IPS-20b (cell line): ENCODE measurements around the gene REXO1.

Source experiments
- H3K27ac ChIP-seq: one replicate; pipeline ENCODE4 v1.5.1; 2013; ENCODE audit warnings: low read length
- H3K27me3 ChIP-seq: 2 replicates; pipeline ENCODE4 v1.6.1; 2013; ENCODE audit warnings: mild to moderate bottlenecking, low read length, inconsistent platforms; ENCODE audit not compliant: insufficient read depth
- H3K36me3 ChIP-seq: 2 replicates; pipeline ENCODE4 v1.6.1; 2013; ENCODE audit warnings: low read depth, mild to moderate bottlenecking, inconsistent platforms, low read length, moderate library complexity; ENCODE audit not compliant: insufficient read depth
- H3K4me1 ChIP-seq: 2 replicates; pipeline ENCODE4 v1.6.1; 2013; ENCODE audit warnings: mild to moderate bottlenecking, control low read depth, inconsistent platforms, low read length, moderate library complexity; ENCODE audit not compliant: insufficient read depth
- H3K4me3 ChIP-seq: 2 replicates; pipeline ENCODE4 v1.5.1; 2013; ENCODE audit warnings: mild to moderate bottlenecking, low read length, inconsistent platforms
- H3K9ac ChIP-seq: 2 replicates; pipeline ENCODE4 v1.6.1; 2013; ENCODE audit warnings: low read depth, mild to moderate bottlenecking, inconsistent platforms, low read length, moderate library complexity
- H3K9me3 ChIP-seq: 2 replicates; pipeline ENCODE4 v1.6.1; 2013; ENCODE audit warnings: mild to moderate bottlenecking, low read depth, low read length, inconsistent platforms; ENCODE audit not compliant: insufficient read depth

Gene REXO1

DNA sequence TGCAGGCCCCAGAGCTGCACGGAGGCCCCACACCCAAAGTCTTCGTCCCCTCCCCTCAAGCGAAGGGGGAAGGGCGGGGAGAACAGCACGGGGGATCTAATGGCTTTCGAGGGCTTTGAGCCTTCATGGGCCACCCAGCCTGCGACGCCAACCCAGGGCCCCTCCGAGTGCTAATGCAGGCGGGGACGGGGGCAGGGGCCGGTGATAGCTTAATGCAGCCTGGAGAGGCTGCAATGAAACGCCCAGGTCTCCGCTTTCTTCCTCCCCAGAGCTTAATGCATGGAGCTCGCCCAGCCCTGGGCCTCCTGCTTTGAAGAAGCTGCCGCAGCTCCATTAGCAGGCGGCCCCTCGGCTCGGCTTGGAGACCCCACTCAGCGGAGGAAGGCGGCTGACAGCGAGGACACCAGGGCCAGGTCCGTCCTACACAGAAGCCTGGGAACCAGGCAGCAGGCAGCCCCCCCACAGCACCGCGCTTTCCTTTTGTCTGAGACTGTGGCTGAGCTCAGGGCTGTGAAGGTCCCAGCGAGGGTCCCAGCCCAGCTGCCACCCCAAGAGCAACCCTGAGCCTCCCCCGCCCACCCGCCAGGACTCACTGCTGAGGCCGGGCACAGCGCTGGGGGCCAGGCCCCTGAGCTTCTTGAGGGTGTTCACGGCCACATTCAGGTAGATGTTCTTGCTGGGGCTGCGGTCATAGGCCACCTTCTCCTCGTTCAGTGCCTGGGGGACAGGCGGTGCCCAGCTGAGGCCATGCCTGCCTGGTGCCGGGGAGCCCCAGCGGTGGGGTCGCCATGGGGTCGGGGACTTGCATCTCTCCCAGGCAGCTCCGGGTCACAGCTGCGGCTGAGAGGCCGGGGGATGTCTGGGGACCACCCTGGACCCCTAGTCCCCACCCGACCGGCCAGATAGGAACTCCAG, 28.7 kb downstream of the REXO1 start:
- no peaks in the 10 kb centered on the region for H3K27me3 ChIP-seq
- H3K4me3 ChIP-seq, result no peak overlapping the region
- H3K9ac ChIP-seq, result no peak overlapping the region
- no peaks in the 10 kb centered on the region for H3K9me3 ChIP-seq
- peaks cover 54% of the 10 kb centered on the region for H3K36me3 ChIP-seq
- H3K27ac ChIP-seq, result no peak overlapping the region
- no peaks in the 10 kb centered on the region for H3K4me1 ChIP-seq

DNA sequence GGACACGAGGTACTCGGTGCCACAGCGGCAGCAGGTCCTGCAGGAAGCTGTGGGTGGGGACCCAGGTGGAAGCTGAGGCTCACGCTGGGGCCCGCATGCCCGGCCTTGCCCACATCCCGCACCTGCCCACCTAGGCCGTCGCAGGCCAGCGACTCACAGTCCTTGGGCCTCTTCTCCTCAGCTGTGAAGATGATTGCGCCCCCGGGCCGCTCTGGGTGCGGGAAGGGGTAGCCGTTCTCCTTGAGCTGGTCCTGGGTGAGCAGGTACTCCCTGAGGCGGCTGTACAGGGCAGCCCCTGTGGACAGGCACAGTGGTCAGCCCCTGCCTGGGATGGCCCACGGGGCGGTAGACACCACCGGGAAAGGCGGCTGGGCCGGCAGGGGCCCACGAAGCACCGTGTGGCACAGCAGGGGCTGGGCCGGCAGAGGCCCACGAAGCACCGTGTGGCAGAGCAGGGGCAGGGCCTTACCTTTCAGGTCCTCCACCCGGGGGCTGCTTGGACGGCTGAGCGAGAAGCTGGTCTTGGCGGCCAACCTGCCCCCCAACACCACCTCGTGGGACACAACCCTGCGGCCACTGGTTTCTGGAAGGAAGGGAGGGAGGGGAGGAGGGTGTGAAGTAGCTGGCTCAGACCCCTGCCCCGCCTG, 29.6 kb downstream of the REXO1 start:
- Histone ChIP-seq H3K27me3 (no peaks in the 10 kb centered on the region), H3K4me3 (no peak overlapping the region), H3K9me3 (no peaks in the 10 kb centered on the region), H3K4me1 (no peaks in the 10 kb centered on the region), H3K9ac (no peak overlapping the region), H3K27ac (no peak overlapping the region), H3K36me3 (peaks cover 47% of the 10 kb centered on the region)

DNA sequence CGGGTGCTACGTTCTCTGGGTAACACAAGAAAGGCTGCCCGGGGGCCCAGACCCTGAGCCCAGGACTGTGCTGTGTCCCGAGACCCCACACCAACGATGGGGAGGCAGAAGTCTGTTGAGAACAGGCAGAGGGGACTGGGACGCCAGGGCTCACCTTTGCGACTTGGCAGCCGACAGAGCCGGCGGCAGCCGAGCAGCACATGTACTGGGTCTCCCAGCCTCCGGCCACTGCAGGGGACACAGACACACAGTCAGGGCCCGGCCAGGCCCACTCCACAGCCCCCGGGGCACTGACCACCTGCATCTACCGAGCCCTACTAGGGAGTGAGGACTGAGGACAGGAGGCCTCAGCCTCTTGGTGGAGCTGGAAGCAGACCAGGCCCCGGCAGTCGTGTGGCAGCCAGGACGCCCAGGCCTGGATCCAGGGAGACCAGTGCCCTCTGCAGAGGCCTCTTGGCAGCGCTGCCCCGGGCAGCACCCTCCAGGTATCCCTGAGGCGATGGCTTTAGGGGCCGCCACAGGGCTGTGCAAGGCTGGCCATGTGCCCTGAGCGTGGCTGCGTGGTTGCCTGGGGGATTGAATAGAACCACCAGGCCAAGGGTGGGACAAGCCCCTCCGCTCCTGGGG, 30.6 kb downstream of the REXO1 start:
- H3K36me3 ChIP-seq, result peaks cover 45% of the 10 kb centered on the region
- no peak overlapping the region for H3K4me3 ChIP-seq
- H3K9ac ChIP-seq, result no peak overlapping the region
- no peaks in the 10 kb centered on the region for H3K27me3 ChIP-seq
- H3K4me1 ChIP-seq, result no peaks in the 10 kb centered on the region
- H3K9me3 ChIP-seq, result no peaks in the 10 kb centered on the region
- H3K27ac ChIP-seq, result no peak overlapping the region

DNA sequence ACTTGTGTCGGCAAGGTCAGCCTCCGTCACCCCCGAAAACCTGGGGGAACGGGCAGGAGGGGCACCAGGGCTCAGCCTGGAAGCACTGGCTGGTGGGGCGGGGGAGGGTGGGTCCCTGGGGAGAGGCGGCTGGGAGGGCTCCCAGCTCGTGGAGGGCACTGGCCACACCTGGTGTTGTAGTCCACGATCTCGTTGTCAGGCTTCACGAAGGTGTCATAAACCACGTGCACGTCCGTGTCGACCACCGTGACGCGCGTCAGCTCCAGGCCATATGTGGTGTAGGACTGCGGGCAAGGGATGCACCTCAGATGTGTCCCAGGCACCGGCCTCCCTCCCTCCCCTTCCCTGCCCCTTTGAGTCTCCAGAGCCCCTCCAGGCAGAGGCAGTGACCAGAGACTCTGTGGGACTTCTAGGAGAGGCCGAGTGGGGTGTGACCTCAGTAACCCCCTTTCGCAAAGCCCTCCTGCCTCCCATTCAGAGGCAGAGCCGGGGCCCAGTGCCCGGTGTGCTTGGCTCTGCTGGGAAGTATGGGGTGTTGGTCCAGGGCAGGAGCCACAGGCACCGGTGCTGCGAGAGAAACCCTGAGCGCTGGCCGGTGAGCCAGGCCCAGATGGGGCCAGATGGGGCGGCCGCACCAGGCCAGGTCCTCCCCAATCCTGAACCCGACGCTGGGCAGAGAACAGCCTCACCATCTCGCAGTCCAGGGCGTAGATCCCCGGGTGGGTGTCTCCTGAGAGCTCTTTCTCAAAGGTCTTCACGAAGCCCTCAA, 31.6 kb downstream of the REXO1 start:
- peaks cover 1% of the 10 kb centered on the region; the same call in 1 of the 2 replicates for H3K27me3 ChIP-seq
- H3K36me3 ChIP-seq, result peaks cover 44% of the 10 kb centered on the region
- no peak overlapping the region for H3K27ac ChIP-seq
- H3K4me1 ChIP-seq, result no peaks in the 10 kb centered on the region
- no peak overlapping the region for H3K9ac ChIP-seq
- no peaks in the 10 kb centered on the region for H3K9me3 ChIP-seq
- H3K4me3 ChIP-seq, result no peak overlapping the region

DNA sequence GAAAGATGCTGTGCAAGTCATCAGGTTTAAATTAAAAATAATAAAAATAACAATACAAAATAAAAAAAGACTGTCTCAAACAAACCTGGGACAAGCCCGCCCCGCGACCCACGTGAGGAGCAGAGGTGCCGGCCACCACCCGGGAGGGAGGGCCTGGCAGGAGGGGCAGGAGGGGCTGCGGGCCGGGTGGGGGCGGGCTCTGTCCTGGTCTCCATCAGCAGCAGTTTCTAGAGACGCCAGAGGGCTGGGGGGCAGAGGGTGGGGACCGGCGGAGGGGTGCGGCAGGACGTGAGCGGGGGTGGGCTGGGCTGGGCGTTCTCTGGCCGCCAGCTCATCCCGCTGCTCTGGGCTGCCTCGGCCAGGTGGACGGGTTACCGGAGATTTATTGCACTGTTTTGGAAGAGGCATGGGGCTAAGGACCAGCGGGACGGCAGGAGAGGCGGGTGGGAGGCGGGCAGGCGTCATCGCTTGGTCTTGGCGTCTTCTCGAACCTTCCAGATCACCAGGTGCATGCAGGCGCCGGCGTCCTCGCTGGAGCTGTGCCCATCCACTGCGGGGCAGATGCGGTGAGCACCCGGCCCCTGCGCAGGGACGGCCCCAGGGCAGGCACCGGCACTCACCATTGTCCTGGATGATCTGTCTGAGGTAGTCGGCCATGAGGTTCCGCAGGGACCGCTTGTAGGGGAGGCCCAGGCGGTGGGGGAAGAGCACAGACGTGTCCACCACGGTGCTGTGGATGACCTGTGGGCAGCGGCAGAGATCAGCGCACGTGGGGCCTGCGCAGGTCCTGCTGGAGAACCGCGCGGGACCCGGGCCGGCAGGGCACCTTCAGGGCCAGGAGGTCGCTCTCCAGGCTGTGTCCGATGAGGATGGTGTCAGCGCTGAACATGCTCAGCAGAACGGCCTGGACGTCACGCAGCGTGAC, 32.4 kb downstream of the REXO1 start:
- Histone ChIP-seq H3K27ac (no peak overlapping the region), H3K36me3 (peaks cover 41% of the 10 kb centered on the region), H3K27me3 (peaks cover 9% of the 10 kb centered on the region; the same call in 1 of the 2 replicates), H3K9me3 (no peaks in the 10 kb centered on the region), H3K4me1 (no peaks in the 10 kb centered on the region), H3K4me3 (no peak overlapping the region), H3K9ac (no peak overlapping the region)

DNA sequence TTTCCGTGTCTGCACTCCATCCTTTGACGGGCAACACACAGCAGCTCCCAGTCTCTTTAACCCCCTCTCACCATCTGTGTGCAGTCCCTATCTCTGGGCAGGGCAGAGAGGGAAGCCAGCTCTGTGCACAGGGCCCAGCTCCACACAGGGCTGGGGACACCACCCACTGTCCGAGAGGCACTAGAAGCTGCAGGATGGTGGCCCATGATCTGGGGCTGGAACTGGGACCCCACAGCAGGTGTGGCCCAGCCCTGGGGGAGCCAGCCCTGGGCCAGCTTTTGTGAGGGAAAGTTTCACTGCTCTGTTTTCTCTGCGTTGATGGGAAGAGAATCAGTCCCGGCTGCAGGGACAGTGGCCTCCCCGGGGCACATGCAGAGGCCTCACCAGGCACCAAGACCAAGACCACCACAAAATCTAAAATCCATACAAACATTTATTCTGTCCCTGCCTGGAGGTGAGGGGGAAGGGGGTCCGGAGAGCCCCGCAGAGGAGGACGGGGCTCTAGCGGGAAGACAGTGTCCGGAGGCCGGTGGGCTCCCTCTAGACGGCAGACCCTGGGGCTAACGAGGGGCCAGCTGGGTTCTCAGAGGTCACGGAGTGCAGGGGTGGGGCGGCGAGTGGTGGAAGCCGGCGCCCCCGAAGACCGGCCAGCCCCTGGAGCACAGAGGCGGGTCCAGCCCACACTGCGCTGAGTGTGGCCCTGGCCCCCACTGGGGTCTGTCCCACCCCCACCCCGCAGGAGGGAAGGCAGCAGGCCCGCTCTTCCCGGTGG, 33.3 kb downstream of the REXO1 start:
- Histone ChIP-seq H3K9me3 (no peaks in the 10 kb centered on the region), H3K36me3 (peaks cover 34% of the 10 kb centered on the region), H3K9ac (no peak overlapping the region), H3K27me3 (peaks cover 9% of the 10 kb centered on the region; the same call in 1 of the 2 replicates), H3K4me3 (no peak overlapping the region), H3K27ac (no peak overlapping the region), H3K4me1 (no peaks in the 10 kb centered on the region)

DNA sequence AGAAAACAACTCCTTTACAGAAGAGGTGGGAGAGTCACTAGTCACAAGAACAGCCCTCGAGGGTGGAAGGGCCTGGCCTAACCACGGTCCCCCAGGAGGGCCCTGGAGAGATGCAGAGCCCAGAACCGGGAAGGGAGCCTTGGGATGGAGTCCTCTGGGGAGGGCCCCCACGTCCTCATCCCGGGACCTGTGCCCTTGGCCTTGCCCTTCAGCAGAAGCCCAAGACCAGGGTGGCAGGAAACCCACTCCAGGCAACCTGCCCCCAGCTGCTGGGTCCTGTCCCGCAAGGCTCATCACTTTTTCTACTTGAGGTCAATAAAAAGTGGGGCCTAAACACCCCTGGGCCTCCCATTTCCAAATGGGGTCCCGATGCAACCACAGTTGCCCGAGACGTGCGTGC, 33.9 kb downstream of the REXO1 start:
- peaks cover 30% of the 10 kb centered on the region for H3K36me3 ChIP-seq
- no peak overlapping the region for H3K9ac ChIP-seq
- no peak overlapping the region for H3K4me3 ChIP-seq
- H3K27ac ChIP-seq, result no peak overlapping the region
- no peaks in the 10 kb centered on the region for H3K9me3 ChIP-seq
- no peaks in the 10 kb centered on the region for H3K4me1 ChIP-seq
- peaks cover 9% of the 10 kb centered on the region; the same call in 1 of the 2 replicates for H3K27me3 ChIP-seq

DNA sequence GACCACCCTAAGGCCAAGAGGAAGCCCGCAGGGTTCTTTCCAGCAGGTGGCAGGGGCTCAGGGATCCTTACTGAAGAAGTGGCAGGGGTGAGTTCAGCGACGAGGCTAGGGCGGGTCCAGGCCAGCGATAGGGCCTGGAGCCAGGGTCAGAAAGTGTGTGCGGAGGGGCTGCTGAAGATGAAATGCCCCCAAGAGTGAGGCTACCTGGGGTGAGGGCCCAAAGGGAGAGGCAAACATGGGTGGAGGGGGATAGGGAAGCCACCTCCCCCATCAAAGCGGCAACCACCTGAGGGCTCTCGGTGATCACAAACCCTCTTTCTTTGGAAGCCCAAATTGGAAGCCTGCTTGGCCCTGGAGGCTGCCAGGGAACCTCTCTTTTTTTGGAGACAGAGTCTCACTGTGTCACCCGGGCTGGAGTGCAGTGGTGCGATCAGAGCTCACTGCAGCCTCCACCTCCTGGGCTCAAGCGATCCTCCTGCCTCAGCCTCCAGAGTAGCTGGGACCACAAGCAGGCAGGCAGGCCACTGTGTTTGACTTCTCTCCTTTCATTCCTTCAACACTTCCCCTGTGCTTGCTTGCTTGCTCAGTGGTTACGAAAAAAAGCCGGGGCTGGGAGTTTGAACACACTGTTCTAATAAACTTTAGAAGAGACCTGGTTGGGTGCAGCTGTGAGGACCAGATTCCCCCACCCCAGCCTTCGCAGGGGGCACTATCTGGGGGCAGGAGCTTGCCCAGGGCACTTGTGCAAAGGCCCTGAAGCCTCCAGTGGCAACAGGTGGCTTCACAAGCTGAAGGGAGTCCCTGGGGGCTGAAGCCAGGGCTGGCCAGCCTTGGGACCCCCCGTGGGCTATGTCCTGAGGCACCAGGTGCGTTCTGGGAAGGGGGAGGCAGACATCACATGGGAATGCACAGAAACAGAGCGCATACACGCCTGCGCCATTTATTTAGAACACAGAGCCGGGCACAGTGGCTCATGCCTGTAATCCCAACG, 34.8 kb downstream of the REXO1 start:
- peak overlapping the region; percentile 83 for H3K4me3 ChIP-seq
- H3K9ac ChIP-seq, result peak overlapping the region; percentile 61; the same call in 1 of the 2 replicates
- H3K27ac ChIP-seq, result no peak overlapping the region
- H3K4me1 ChIP-seq, result no peaks in the 10 kb centered on the region
- H3K27me3 ChIP-seq, result peaks cover 9% of the 10 kb centered on the region; the same call in 1 of the 2 replicates
- peaks cover 25% of the 10 kb centered on the region for H3K36me3 ChIP-seq
- H3K9me3 ChIP-seq, result no peaks in the 10 kb centered on the region

DNA sequence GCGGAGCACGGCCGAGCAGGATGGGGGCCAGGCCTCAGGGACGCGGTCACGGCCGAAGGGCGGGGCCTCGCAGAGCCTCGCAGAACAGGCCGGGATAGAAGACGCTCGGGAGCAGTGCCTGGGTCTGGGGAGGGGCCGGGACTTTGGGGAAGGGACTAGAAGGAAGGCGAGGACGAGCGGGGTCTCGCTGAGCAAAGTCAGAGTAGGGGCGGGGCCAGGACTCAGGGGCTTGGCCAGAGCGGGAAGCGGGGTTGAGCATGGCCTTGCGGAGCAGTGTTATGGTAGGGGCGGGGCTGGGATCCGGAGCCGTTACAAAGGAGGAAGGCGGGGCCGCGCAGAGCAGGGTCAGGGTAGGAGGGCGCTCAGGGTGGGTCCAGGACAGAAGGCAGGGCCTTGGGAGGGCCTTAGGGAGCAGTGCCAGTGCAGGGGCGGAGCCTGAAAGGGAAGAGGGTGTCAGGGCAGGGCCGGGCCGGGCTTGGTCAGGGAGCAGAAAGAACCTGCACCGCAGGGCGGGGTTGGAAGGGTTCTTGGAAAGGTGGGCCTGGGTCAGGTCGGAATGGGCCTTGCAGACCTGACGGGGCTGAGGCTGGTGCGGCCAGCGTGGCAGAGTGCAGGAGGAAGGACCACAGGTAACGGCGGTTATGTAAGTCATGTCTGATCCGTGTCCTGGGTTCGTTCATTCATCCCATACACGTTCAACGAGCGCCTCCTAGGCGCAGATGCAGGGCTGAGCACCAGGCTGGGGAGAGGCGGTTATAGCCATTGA, 35.7 kb downstream of the REXO1 start:
- Histone ChIP-seq H3K4me3 (peak overlapping the region; percentile 83), H3K9me3 (no peaks in the 10 kb centered on the region), H3K27ac (no peak overlapping the region), H3K9ac (peak overlapping the region; percentile 61; the same call in 1 of the 2 replicates), H3K4me1 (no peaks in the 10 kb centered on the region), H3K36me3 (peaks cover 16% of the 10 kb centered on the region), H3K27me3 (peaks cover 9% of the 10 kb centered on the region; the same call in 1 of the 2 replicates)
